LNCAP (cell line): ENCODE measurements around the gene LRFN2.

Source experiments
- CTCF ChIP-seq: fragments of 450-650 bp; IDR thresholded peaks from 2 replicates; pipeline ENCODE4 v1.5.1; 2017; ENCODE audit warnings: mild to moderate bottlenecking

LRFN2 gene

DNA sequence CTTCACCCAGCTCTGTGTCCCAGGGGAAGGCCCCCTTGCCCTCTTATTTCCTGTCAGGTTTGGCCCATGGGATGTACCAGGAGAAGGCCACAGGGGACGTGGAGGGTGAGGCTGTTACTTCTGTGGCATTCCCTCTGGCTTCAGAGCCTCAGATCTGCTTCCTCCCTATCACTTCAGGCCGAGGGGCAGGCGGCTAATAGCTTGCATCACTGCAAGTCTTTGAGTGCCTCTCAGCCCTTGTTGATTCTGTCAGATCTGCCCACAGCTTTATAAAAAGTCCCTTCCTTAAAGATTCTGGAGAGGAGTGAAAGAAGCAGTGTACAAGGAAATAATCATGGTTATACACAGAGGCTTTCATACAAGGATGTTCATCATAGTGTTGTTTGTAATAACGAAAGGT lies 86.9 kb downstream of the LRFN2 start:
- no peak for TF ChIP-seq CTCF

DNA sequence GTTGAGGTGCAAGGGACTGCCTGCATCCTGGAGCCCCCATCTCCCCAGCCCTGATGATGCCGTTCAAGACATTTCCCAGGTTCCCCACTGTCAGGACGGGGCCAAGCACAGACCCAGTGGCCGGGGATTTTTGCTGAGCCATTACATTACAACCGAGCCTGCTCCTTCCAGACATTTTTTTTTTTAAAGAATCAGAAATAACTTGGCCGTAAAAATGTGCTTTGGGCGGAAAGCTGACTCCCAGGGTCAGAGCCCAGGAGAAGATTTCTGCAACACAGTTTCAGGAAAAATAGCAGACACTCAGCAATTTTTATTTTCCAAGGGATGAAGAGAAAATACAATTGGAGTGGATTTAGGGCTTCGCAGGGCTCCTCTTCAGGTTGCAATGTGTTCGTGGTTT lies 87.9 kb downstream of the LRFN2 start:
- TF ChIP-seq CTCF, result no peak

DNA sequence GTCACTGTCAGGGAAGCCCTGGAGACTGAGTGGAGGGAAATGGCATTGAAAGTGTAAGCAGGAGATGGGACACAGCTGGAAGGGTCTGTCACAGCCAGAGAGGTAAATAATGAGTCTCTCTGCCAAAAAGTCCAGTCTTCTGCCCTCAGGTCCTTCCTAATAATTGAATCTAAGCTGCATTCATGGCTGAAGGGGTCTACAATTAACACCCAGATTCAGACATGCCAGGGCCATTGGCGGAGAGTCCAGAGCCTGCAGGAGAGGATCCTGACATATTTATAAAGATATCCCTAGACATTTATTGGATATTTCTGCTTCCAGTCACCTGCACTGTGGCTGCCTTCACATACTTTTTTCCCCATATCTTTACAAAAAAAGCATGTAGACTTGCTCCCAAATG lies 89.0 kb downstream of the LRFN2 start:
- TF ChIP-seq CTCF, result no peak

DNA sequence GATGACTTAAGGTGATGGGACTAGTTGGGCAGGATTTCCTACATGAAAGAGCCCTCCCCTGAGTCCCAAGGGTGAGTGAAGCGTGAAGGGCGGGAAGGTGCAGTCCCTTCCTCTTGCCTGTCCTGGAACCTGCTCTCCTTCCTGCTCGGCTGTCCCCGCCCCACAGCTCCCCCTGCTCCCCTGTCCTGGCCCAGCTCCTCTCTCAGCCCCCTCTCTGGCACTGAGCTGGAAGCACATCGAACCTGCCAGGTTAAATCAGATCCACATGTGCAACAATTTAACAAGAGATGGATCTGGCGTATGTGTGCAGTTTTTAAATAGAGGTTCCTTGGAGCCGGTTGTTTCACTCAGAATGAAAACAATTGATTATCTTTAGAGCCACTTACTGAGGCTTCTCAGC lies 95.0 kb downstream of the LRFN2 start:
- no peak for TF ChIP-seq CTCF

DNA sequence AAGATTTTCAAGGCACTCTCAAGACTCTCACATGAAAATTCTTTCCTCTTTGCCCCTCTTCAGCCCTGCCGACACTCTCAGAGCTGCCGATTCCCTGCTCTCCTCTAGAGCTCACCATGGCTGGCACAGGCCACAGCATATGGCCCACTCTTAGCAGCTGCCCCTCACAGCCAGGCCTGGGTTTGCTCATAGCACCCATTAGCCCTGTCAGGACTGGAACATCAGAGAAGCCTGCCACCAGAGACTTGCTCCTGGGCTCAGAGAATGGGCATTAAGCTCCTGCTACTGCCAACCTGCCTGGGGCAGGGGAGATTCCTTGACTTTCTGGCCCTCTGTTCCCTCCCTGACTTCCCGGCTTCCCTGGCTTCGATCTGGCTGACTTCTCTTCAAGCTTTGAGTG lies 96.7 kb downstream of the LRFN2 start:
- TF ChIP-seq CTCF, result no peak

GRCh38 chr6:40489798-40490197 lies 97.4 kb downstream of the LRFN2 start:
- TF ChIP-seq CTCF, result no peak

GRCh38 chr6:40486576-40486975 lies 100.6 kb downstream of the LRFN2 start:
- no peak for TF ChIP-seq CTCF

DNA sequence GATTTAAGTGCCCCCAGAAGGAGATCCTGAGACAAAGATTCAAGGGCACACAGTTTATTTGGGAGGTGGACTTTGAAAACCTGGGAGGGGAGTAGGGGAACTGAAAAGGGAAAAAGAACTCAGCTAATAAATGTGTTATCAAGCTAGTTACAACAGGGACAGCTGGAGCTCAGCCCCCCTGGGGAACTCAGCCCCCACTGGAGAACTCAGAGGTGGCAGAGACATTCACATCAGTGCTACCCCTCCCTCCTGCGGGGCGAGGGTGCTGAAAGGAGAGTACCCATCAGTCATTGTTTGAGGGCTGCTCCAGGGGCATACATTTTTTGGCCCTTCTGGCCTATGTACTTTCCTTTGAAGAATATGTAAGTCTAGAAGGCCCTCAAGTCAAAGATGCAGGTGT lies 101.4 kb downstream of the LRFN2 start:
- no peak for TF ChIP-seq CTCF
